GM12878 (cell line): ENCODE measurements around the gene EPHB2. TPM values are rescaled to one million over a fixed set of nuclear protein-coding genes. Genes with fewer than 3 reads are reported as not detected.

Source experiments
- ATAC-seq: fragments of 200-7000 bp; cut with Tn5 transposase; 3 replicates; pipeline ENCODE4 v1.9.1; 2020; ENCODE audit warnings: mild to moderate bottlenecking, moderate library complexity
- BruUV-seq: library from RNA; stranded (reverse); fragments of 400-500 nt; replicated peaks from 2 replicates; lab custom pipeline; 2021; lab: Mats Ljungman, UMichigan
- CTCF ChIA-PET: fragments of 300-600 bp; sonication (Branson Sonifier 250); formaldehyde crosslinking; extraction: SDS; loops from one replicate; lab custom pipeline; 2021; ENCODE audit warnings: inconsistent platforms; lab: Yijun Ruan, JAX
- POLR2A ChIA-PET: fragments of 350-600 bp; formaldehyde crosslinking; extraction: SDS; loops from one replicate; lab custom pipeline; 2021; ENCODE audit warnings: inconsistent platforms; lab: Charles Lee
- RAD21 ChIA-PET: fragments of 300-600 bp; sonication (Branson Sonifier 250); formaldehyde crosslinking; loops from one replicate; lab custom pipeline; 2023; ENCODE audit warnings: antibody characterized with exemption; ENCODE audit not compliant: unreplicated experiment; lab: Charles Lee
- SMC1A ChIA-PET: fragments of 300-600 bp; sonication (Branson Sonifier 250); formaldehyde crosslinking; loops from one replicate; lab custom pipeline; 2023; ENCODE audit not compliant: unreplicated experiment, uncharacterized antibody; lab: Charles Lee
- DNase-seq: peaks from one replicate; pipeline ENCODE4 v3.0.0-alpha.2; 2011; ENCODE audit warnings: low read depth, low spot score
- FAIRE-seq: peaks from 3 replicates; lab custom pipeline; 2011; peaks lifted over from hg19 to GRCh38; lab: Jason Lieb, UNC
- H2AFZ ChIP-seq: 2 replicates; pipeline ENCODE4 v1.6.0; 2011; ENCODE audit warnings: low read depth, low read length, control low read depth; ENCODE audit not compliant: control insufficient read depth
- H3K27ac ChIP-seq: 2 replicates; pipeline ENCODE4 v1.5.1; 2011; ENCODE audit warnings: control low read depth; ENCODE audit not compliant: control insufficient read depth, insufficient read depth
- H3K27me3 ChIP-seq, 2 experiments: replicated peaks in 1 of 2; 2 replicates each; pipeline versions ENCODE4 v1.6.0 to v1.6.1; 2011; ENCODE audit warnings: low read length in 1 of 2; ENCODE audit not compliant: control insufficient read depth in 2 of 2, insufficient read depth in 2 of 2
- H3K36me3 ChIP-seq, 2 experiments: 2 replicates each; pipeline ENCODE4 v1.5.1; 2011; ENCODE audit warnings: low read length in 1 of 2; ENCODE audit not compliant: control insufficient read depth in 2 of 2, insufficient read depth in 2 of 2
- H3K4me1 ChIP-seq: 2 replicates; pipeline ENCODE4 v1.6.1; 2011; ENCODE audit warnings: mild to moderate bottlenecking, low read length, moderate library complexity, mixed read lengths; ENCODE audit not compliant: control insufficient read depth, insufficient read depth
- H3K4me2 ChIP-seq: 2 replicates; pipeline ENCODE4 v1.6.0; 2011; ENCODE audit warnings: control low read depth; ENCODE audit not compliant: control insufficient read depth, insufficient read depth
- H3K4me3 ChIP-seq: fragments of 200-600 bp; sonication (generic); 2 replicates; pipeline ENCODE4 v1.5.1; 2016
- H3K79me2 ChIP-seq: 2 replicates; pipeline ENCODE4 v1.6.0; 2011; ENCODE audit warnings: low read length; ENCODE audit not compliant: control insufficient read depth, insufficient read depth
- H3K9ac ChIP-seq: 2 replicates; pipeline ENCODE4 v1.8.0; 2011; ENCODE audit warnings: low read length, control low read depth, mixed read lengths; ENCODE audit not compliant: control insufficient read depth, insufficient read depth
- H3K9me3 ChIP-seq: replicated peaks from 3 replicates; pipeline ENCODE4 v1.5.1; 2011; ENCODE audit warnings: mild to moderate bottlenecking, low read length; ENCODE audit not compliant: control insufficient read depth, insufficient read depth
- H4K20me1 ChIP-seq: 2 replicates; pipeline ENCODE4 v1.6.0; 2011; ENCODE audit not compliant: control insufficient read depth, insufficient read depth
- BMI1 ChIP-seq: fragments of 450-650 bp; IDR thresholded peaks from 2 replicates; pipeline ENCODE4 v1.6.1; 2016; ENCODE audit warnings: mild to moderate bottlenecking, moderate library complexity, borderline replicate concordance
- HDAC6 ChIP-seq: fragments of 200-600 bp; sonication (generic); IDR thresholded peaks from one replicate; pipeline ENCODE4 v1.8.0; 2017; ENCODE audit warnings: antibody characterized with exemption; ENCODE audit not compliant: unreplicated experiment
- LARP7 ChIP-seq: fragments of 450-650 bp; IDR thresholded peaks from 2 replicates; pipeline ENCODE4 v1.6.1; 2017; ENCODE audit warnings: mild to moderate bottlenecking
- PML ChIP-seq: IDR thresholded peaks from 2 replicates; pipeline ENCODE4 v1.6.1; 2012; ENCODE audit warnings: low read length, inconsistent platforms
- RAD51 ChIP-seq: fragments of 450-650 bp; IDR thresholded peaks from 2 replicates; pipeline ENCODE4 v1.6.1; 2016; ENCODE audit warnings: moderate library complexity, mild to moderate bottlenecking, inconsistent platforms
- ZNF622 ChIP-seq: fragments of 450-650 bp; IDR thresholded peaks from 2 replicates; pipeline ENCODE4 v1.6.1; 2017; ENCODE audit warnings: mild to moderate bottlenecking, inconsistent platforms
- WGBS: methylation state at CpG from one replicate; pipeline ENCODE4 v1.1.6; 2016; ENCODE audit warnings: low lambda C conversion rate; ENCODE audit not compliant: insufficient replicate concordance, insufficient coverage; ENCODE audit errors: missing lambda C conversion rate; 5-methylcytosine and 5-hydroxymethylcytosine counted together
- in situ Hi-C: fragments of 300-500 bp; cut with MboI; formaldehyde crosslinking; loops from 9 replicates; pipeline ENCODE4 v1.14.3; 2018; ENCODE audit warnings: mixed read lengths
- intact Hi-C: fragments of 100-400 bp; cut with micrococcal nuclease; formaldehyde crosslinking; loops from one replicate; pipeline ENCODE4 v1.14.2; 2022; ENCODE audit not compliant: unreplicated experiment
- polyA plus RNA-seq, 11 experiments: library from polyadenylated mRNA; depleted of rRNA in 4 of 11; unstranded in 6 of 11; stranded (reverse) in 5 of 11; fragments of >200 nt; fragmentation: Nextera tagmentation in 4 of 11; fragmentation: Illumina TruSeq in 1 of 11; extraction: Ambion mirVana in 4 of 11; extraction: Trizol in 1 of 11; gene quantifications; 1 replicate in 1 of 11; 2 replicates in 10 of 11; pipeline versions ENCODE4 v1.2.1 to v1.2.3, GENCODE V29; 2011 to 2016; ENCODE audit warnings: inconsistent platforms in 2 of 11, missing spikeins in 2 of 11, low read depth in 1 of 11
- total RNA-seq, 4 experiments: library from RNA; depleted of rRNA in 3 of 4; stranded (reverse); fragments of >200 nt in 3 of 4; fragmentation: Illumina TruSeq in 1 of 4; extraction: Trizol in 1 of 4; gene quantifications; 2 replicates each; pipeline versions ENCODE4 v1.2.1 to v1.2.3, GENCODE V29; 2013 to 2021
- TF ChIP-seq, protein P1 (sequence below): fragments of 150-350 bp; IDR thresholded peaks from 2 replicates; pipeline ENCODE4 v1.6.1; 2014; ENCODE audit warnings: mild to moderate bottlenecking, low read depth, low read length
- TF ChIP-seq, protein P2 (sequence below): fragments of 450-650 bp; IDR thresholded peaks from 2 replicates; pipeline ENCODE4 v1.6.1; 2017; ENCODE audit warnings: mild to moderate bottlenecking, moderate library complexity

Gene EPHB2
- total and polyA plus RNA-seq, 10 of the 15 experiments (the other 5 are each of a cell fraction or from before 2014, with no cell fraction given): 0.13 to 3.3 (median 0.92) TPM

DNA sequence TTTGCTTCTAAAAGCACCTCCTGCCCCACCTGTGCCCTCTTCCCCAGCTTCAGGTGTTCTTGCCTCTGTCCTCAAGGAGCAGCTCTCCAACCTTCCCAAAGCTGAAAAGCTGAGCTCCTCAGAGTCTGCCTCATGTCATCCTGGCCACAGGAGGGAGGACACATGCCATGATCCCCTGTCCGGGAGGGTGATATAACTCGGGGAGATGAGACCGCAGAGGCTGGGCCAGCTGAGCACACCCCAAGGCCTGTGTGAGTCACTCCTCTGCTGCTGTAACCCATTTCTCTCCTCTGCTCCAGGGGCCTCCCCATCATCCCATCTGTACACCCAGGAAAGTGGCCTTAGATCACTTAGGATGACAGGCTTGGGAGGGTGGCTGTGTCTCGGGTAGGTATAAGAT is 49.8 kb downstream of the EPHB2 start:
- intact Hi-C loops: no loop called here

More for the DNA sequence above, 49.8 kb downstream of the EPHB2 start:
- ATAC-seq (no peak), DNase-seq (no peak), FAIRE-seq (no peak)
- TF ChIP-seq, protein P1, sequence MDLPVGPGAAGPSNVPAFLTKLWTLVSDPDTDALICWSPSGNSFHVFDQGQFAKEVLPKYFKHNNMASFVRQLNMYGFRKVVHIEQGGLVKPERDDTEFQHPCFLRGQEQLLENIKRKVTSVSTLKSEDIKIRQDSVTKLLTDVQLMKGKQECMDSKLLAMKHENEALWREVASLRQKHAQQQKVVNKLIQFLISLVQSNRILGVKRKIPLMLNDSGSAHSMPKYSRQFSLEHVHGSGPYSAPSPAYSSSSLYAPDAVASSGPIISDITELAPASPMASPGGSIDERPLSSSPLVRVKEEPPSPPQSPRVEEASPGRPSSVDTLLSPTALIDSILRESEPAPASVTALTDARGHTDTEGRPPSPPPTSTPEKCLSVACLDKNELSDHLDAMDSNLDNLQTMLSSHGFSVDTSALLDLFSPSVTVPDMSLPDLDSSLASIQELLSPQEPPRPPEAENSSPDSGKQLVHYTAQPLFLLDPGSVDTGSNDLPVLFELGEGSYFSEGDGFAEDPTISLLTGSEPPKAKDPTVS: no peak
- TF ChIP-seq LARP7 (no peak), BMI1 (no peak), ZNF622 (no peak), PML (no peak), RAD51 (no peak), HDAC6 (no peak)
- TF ChIP-seq, protein P2, sequence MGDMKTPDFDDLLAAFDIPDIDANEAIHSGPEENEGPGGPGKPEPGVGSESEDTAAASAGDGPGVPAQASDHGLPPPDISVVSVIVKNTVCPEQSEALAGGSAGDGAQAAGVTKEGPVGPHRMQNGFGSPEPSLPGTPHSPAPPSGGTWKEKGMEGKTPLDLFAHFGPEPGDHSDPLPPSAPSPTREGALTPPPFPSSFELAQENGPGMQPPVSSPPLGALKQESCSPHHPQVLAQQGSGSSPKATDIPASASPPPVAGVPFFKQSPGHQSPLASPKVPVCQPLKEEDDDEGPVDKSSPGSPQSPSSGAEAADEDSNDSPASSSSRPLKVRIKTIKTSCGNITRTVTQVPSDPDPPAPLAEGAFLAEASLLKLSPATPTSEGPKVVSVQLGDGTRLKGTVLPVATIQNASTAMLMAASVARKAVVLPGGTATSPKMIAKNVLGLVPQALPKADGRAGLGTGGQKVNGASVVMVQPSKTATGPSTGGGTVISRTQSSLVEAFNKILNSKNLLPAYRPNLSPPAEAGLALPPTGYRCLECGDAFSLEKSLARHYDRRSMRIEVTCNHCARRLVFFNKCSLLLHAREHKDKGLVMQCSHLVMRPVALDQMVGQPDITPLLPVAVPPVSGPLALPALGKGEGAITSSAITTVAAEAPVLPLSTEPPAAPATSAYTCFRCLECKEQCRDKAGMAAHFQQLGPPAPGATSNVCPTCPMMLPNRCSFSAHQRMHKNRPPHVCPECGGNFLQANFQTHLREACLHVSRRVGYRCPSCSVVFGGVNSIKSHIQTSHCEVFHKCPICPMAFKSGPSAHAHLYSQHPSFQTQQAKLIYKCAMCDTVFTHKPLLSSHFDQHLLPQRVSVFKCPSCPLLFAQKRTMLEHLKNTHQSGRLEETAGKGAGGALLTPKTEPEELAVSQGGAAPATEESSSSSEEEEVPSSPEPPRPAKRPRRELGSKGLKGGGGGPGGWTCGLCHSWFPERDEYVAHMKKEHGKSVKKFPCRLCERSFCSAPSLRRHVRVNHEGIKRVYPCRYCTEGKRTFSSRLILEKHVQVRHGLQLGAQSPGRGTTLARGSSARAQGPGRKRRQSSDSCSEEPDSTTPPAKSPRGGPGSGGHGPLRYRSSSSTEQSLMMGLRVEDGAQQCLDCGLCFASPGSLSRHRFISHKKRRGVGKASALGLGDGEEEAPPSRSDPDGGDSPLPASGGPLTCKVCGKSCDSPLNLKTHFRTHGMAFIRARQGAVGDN: no peak
- Histone ChIP-seq H2AFZ (no peak overlapping the region), H3K79me2 (no peaks in the 10 kb centered on the region), H3K36me3 (no peaks in the 10 kb centered on the region), H3K4me2 (no peak overlapping the region), H3K9ac (no peak overlapping the region), H3K27me3 (no peaks in the 10 kb centered on the region), H3K9me3 (no peaks in the 10 kb centered on the region), H3K4me1 (peaks cover 16% of the 10 kb centered on the region), H3K27ac (no peak overlapping the region), H4K20me1 (no peaks in the 10 kb centered on the region), H3K4me3 (no peak overlapping the region)
- in situ Hi-C loops: no loop called here
- POLR2A ChIA-PET: no interaction called here
- SMC1A ChIA-PET: no interaction called here
- RAD21 ChIA-PET: no interaction called here
- BruUV-seq: no TSS peak
- 73% methylated on average over 4 of the region's 4 CpGs for WGBS
- CTCF ChIA-PET: no interaction called here
